HCT116 (cell line): Measurements from ENCODE around the gene FANK1. TPM values are rescaled to one million over a fixed set of nuclear protein-coding genes. Genes with fewer than 3 reads are reported as not detected.

Experiments used
- ATAC-seq: fragments of 200-7000 bp; cut with Tn5 transposase; 2 replicates; pipeline ENCODE4 v1.9.1; 2020; ENCODE audit warnings: mild to moderate bottlenecking, moderate library complexity
- BruUV-seq: library from RNA; stranded (reverse); fragments of 400-500 nt; replicated peaks from 2 replicates; lab custom pipeline; 2021; lab: Mats Ljungman, UMichigan
- CTCF ChIA-PET: fragments of 300-600 bp; sonication (Branson Sonifier 250); formaldehyde crosslinking; loops from one replicate; lab custom pipeline; 2021; ENCODE audit warnings: antibody characterized with exemption; lab: Charles Lee
- POLR2A ChIA-PET: fragments of 300-600, 350-600 bp; sonication (Branson Sonifier 250); formaldehyde crosslinking; loops from one replicate; lab custom pipeline; 2021; ENCODE audit warnings: antibody characterized with exemption; lab: Charles Lee
- RAD21 ChIA-PET, 2 experiments: fragments of 300-600 bp; sonication (Branson Sonifier 250); formaldehyde crosslinking; loops; one replicate each; lab custom pipeline; 2023; ENCODE audit warnings: low total read pairs in 2 of 2; ENCODE audit not compliant: uncharacterized antibody in 2 of 2, unreplicated experiment in 2 of 2, low non-redundant PET in 1 of 2; lab: Charles Lee
- DNase-seq: peaks from one replicate; pipeline ENCODE4 v3.0.0-alpha.2; 2010; ENCODE audit warnings: low read depth, low spot score
- H2AFZ ChIP-seq: fragments of 200-600 bp; shearing (Covaris generic), sonication (generic); 2 replicates; pipeline ENCODE4 v1.6.1; 2017; ENCODE audit warnings: low read depth, mixed run types, mixed read lengths, antibody characterized with exemption, low read length; ENCODE audit not compliant: poor library complexity, severe bottlenecking
- H3K27ac ChIP-seq: 2 replicates; pipeline ENCODE4 v1.5.1; 2012; ENCODE audit warnings: low read depth, low read length
- H3K27me3 ChIP-seq: fragments of 200-600 bp; sonication (generic); 2 replicates; pipeline ENCODE4 v1.6.1; 2016; ENCODE audit warnings: mixed run types, low read length, mixed read lengths; ENCODE audit not compliant: insufficient read depth
- H3K36me3 ChIP-seq, 2 experiments: fragments of 200-500 bp in 1 of 2; fragments of 200-600 bp in 1 of 2; sonication (Bioruptor generic) in 1 of 2; sonication (generic) in 1 of 2; 2 replicates each; pipeline versions ENCODE4 v1.5.1 to v1.6.1; 2014 to 2016; ENCODE audit warnings: low read length in 2 of 2, inconsistent platforms in 1 of 2, mixed read lengths in 1 of 2, mixed run types in 1 of 2; ENCODE audit not compliant: insufficient read depth in 2 of 2, control insufficient read depth in 1 of 2
- H3K4me1 ChIP-seq, 2 experiments: fragments of 200-600 bp in 1 of 2; sonication (generic) in 1 of 2; 2 replicates each; pipeline versions ENCODE4 v1.5.1 to v1.6.1; 2012 to 2017; ENCODE audit warnings: low read length in 2 of 2, inconsistent platforms in 1 of 2, mild to moderate bottlenecking in 1 of 2, mixed read lengths in 1 of 2, mixed run types in 1 of 2, moderate library complexity in 1 of 2; ENCODE audit not compliant: insufficient read depth in 2 of 2, control insufficient read depth in 1 of 2
- H3K4me2 ChIP-seq: fragments of 200-600 bp; sonication (generic); 2 replicates; pipeline ENCODE4 v1.6.1; 2017; ENCODE audit warnings: mixed run types, low read length, mixed read lengths
- H3K4me3 ChIP-seq, 2 experiments: fragments of 200-600 bp in 1 of 2; sonication (generic) in 1 of 2; replicated peaks in 1 of 2; 2 replicates each; pipeline ENCODE4 v1.5.1; 2011 to 2016; ENCODE audit warnings: low read length in 2 of 2, control low read depth in 1 of 2, low read depth in 1 of 2, mild to moderate bottlenecking in 1 of 2, mixed read lengths in 1 of 2, mixed run types in 1 of 2
- H3K79me2 ChIP-seq: fragments of 200-600 bp; sonication (generic); 2 replicates; pipeline ENCODE4 v1.6.1; 2017; ENCODE audit warnings: mild to moderate bottlenecking, mixed run types, low read length, moderate library complexity, mixed read lengths; ENCODE audit not compliant: insufficient read depth
- H3K9ac ChIP-seq: fragments of 200-600 bp; sonication (generic); 2 replicates; pipeline ENCODE4 v1.6.1; 2016; ENCODE audit warnings: low read length, mixed read lengths
- H3K9me2 ChIP-seq: fragments of 200-600 bp; sonication (generic), shearing (Covaris generic); 2 replicates; pipeline ENCODE4 v1.6.1; 2017; ENCODE audit warnings: mixed run types, mild to moderate bottlenecking, moderate library complexity; ENCODE audit not compliant: insufficient read depth
- H3K9me3 ChIP-seq, 2 experiments: fragments of 200-500 bp in 1 of 2; fragments of 200-600 bp in 1 of 2; sonication (Bioruptor generic) in 1 of 2; sonication (generic) in 1 of 2; 2 replicates each; pipeline ENCODE4 v1.6.1; 2014 to 2017; ENCODE audit warnings: low read length in 2 of 2, mixed read lengths in 2 of 2, inconsistent platforms in 1 of 2, low read depth in 1 of 2, mild to moderate bottlenecking in 1 of 2, mixed run types in 1 of 2, moderate library complexity in 1 of 2; ENCODE audit not compliant: control insufficient read depth in 1 of 2, insufficient read depth in 1 of 2
- H4K20me1 ChIP-seq: fragments of 200-600 bp; sonication (generic), shearing (Covaris generic); 2 replicates; pipeline ENCODE4 v1.6.1; 2017; ENCODE audit warnings: mixed run types, mild to moderate bottlenecking, moderate library complexity; ENCODE audit not compliant: insufficient read depth
- ATF3 ChIP-seq: IDR thresholded peaks from 2 replicates; pipeline ENCODE4 v1.6.1; 2012
- CBX3 ChIP-seq: IDR thresholded peaks from 2 replicates; pipeline ENCODE4 v1.6.1; 2012; ENCODE audit warnings: low read depth
- EGR1 ChIP-seq: IDR thresholded peaks from 2 replicates; pipeline ENCODE4 v1.6.1; 2012; ENCODE audit warnings: low read depth
- ELF1 ChIP-seq: IDR thresholded peaks from 2 replicates; pipeline ENCODE4 v1.6.1; 2012; ENCODE audit warnings: low read depth, borderline replicate concordance
- EZH2phosphoT487 ChIP-seq: fragments of 200-600 bp; IDR thresholded peaks from 2 replicates; pipeline ENCODE4 v1.6.1; 2018; ENCODE audit warnings: antibody characterized with exemption, borderline replicate concordance
- JUND ChIP-seq: IDR thresholded peaks from 2 replicates; pipeline ENCODE4 v1.6.1; 2012
- POLR2AphosphoS5 ChIP-seq: IDR thresholded peaks from 2 replicates; pipeline ENCODE4 v1.6.1; 2011; ENCODE audit warnings: mild to moderate bottlenecking, low read depth, low read length, moderate library complexity
- RAD21 ChIP-seq: IDR thresholded peaks from 2 replicates; pipeline ENCODE4 v1.6.1; 2012; ENCODE audit warnings: low read depth, mild to moderate bottlenecking
- SIN3A ChIP-seq: IDR thresholded peaks from 2 replicates; pipeline ENCODE4 v1.6.1; 2012; ENCODE audit warnings: low read depth
- SP1 ChIP-seq: IDR thresholded peaks from 2 replicates; pipeline ENCODE4 v1.6.1; 2012; ENCODE audit warnings: low read depth
- TCF7L2 ChIP-seq: IDR thresholded peaks from 2 replicates; pipeline ENCODE4 v1.7.0; 2011; ENCODE audit warnings: borderline replicate concordance, inconsistent platforms; ENCODE audit not compliant: insufficient read depth, insufficient read length; ENCODE audit errors: extremely low read depth
- intact Hi-C: fragments of 100-400 bp; cut with micrococcal nuclease; formaldehyde crosslinking; loops from 2 replicates; pipeline ENCODE4 v1.10.0; 2022
- total RNA-seq: library from RNA; stranded (reverse); gene quantifications from one replicate; pipeline ENCODE4 v1.2.1, GENCODE V29; 2021; ENCODE audit not compliant: unreplicated experiment
- TF ChIP-seq, protein P1 (sequence below): IDR thresholded peaks from 2 replicates; pipeline ENCODE4 v1.6.1; 2011; ENCODE audit warnings: mild to moderate bottlenecking, low read length, moderate library complexity; ENCODE audit not compliant: insufficient replicate concordance; ENCODE audit errors: extremely low read depth

Gene FANK1
- total RNA-seq, 1 experiment from 2014 or later = 5.4 TPM

GRCh38 chr10:126027692-126028091 is 131.3 kb downstream of the FANK1 start:
- intact Hi-C loops = no loop called here
- H3K4me3 ChIP-seq = no peak overlapping the region
- H3K79me2 ChIP-seq = no peaks in the 10 kb centered on the region
- H3K27me3 ChIP-seq = peaks cover 9% of the 10 kb centered on the region; the same call in 1 of the 2 replicates
- TF ChIP-seq POLR2AphosphoS5 (no peak), RAD21 (no peak), EZH2phosphoT487 (no peak), TCF7L2 (no peak), JUND (no peak), CBX3 (no peak), SIN3A (no peak), ATF3 (no peak), ELF1 (no peak), EGR1 (no peak), SP1 (no peak)
- TF ChIP-seq, protein P1, sequence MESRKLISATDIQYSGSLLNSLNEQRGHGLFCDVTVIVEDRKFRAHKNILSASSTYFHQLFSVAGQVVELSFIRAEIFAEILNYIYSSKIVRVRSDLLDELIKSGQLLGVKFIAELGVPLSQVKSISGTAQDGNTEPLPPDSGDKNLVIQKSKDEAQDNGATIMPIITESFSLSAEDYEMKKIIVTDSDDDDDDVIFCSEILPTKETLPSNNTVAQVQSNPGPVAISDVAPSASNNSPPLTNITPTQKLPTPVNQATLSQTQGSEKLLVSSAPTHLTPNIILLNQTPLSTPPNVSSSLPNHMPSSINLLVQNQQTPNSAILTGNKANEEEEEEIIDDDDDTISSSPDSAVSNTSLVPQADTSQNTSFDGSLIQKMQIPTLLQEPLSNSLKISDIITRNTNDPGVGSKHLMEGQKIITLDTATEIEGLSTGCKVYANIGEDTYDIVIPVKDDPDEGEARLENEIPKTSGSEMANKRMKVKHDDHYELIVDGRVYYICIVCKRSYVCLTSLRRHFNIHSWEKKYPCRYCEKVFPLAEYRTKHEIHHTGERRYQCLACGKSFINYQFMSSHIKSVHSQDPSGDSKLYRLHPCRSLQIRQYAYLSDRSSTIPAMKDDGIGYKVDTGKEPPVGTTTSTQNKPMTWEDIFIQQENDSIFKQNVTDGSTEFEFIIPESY = no peak
- H3K9ac ChIP-seq = no peak overlapping the region
- peaks cover 0 to 4% of the 10 kb centered on the region in 2 experiments; a peak in 1 of 4 replicates for H3K9me3 ChIP-seq
- no peaks in the 10 kb centered on the region for H3K4me1 ChIP-seq
- ChIA-PET POLR2A (no interaction called here), CTCF (no interaction called here), RAD21 (no interaction called here)
- DNase-seq = no peak
- no peaks in the 10 kb centered on the region for H3K9me2 ChIP-seq
- H3K4me2 ChIP-seq = no peak overlapping the region
- no peak overlapping the region for H2AFZ ChIP-seq
- no peak overlapping the region for H3K27ac ChIP-seq
- no peaks in the 10 kb centered on the region for H4K20me1 ChIP-seq
- no peak for ATAC-seq
- no peaks in the 10 kb centered on the region for H3K36me3 ChIP-seq
- no TSS peak for BruUV-seq
